GM18858 (cell line): ENCODE data around the gene PCDHGB4.
A peak's percentile ranks its signal among the peaks of the same experiment; 100 is the strongest.
"Not testable (repeated sequence)": the region's sequence is repeated elsewhere in the genome, so short reads cannot be mapped to it uniquely, and the experiment has no call there.

Source experiments
- ATAC-seq: cut with Tn5 transposase; IDR thresholded peaks from one replicate; pipeline ENCODE4 v1.9.1; 2021; ENCODE audit not compliant: unreplicated experiment

The PCDHGB4 gene

DNA sequence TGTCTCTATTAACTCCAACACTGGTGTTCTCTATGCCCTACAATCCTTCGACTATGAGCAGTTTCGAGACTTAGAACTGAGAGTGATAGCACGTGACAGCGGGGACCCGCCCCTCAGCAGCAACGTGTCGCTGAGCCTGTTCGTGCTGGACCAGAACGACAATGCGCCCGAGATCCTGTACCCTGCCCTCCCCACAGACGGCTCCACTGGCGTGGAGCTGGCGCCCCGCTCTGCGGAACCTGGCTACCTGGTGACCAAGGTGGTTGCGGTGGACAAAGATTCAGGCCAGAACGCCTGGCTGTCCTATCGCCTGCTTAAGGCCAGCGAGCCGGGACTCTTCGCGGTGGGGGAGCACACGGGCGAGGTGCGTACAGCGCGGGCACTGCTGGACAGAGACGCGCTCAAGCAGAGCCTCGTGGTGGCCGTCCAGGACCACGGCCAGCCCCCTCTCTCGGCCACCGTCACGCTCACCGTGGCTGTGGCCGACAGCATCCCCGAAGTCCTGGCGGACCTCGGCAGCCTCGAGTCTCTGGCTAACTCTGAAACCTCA lies 35.3 kb downstream of the PCDHGB4 start:
- ATAC-seq, result no peak

DNA sequence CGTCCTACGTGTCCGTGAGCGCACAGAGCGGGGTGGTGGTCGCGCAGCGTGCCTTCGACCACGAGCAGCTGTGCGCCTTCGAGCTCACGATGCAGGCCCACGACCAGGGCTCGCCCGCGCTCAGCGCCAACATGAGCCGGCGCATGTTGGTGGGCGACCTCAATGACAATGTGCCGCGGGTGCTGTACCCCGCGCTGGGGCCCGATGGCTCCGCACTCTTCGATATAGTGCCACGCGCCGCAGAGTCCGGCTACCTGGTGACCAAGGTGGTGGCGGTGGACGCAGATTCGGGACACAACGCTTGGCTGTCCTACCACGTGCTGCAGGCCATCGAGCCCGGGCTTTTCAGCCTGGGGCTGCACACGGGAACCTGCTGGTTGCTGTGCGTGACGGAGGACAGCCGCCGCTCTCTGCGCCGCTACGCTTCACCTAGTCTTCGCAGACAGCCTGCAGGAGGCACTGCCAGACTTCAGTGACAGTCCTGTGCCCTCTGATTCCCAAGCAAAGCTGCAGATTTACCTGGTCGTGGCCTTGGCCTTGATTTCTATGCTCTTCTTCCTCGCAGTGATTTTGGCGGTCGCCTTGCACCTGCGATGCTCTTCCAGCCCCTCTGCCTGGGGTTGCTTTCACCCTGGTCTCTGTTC lies 40.4 kb downstream of the PCDHGB4 start:
- no peak for ATAC-seq

DNA sequence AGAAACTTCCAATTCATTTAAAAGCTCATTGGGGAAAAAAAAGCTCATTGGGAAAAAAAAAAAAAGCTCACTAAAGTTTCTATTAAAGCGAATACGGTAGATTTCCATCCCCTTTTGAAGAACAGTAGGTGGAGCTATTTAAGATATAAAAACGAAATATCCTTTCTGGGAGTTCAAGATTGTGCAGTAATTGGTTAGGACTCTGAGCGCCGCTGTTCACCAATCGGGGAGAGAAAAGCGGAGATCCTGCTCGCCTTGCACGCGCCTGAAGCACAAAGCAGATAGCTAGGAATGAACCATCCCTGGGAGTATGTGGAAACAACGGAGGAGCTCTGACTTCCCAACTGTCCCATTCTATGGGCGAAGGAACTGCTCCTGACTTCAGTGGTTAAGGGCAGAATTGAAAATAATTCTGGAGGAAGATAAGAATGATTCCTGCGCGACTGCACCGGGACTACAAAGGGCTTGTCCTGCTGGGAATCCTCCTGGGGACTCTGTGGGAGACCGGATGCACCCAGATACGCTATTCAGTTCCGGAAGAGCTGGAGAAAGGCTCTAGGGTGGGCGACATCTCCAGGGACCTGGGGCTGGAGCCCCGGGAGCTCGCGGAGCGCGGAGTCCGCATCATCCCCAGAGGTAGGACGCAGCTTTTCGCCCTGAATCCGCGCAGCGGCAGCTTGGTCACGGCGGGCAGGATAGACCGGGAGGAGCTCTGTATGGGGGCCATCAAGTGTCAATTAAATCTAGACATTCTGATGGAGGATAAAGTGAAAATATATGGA lies 43.0 kb downstream of the PCDHGB4 start, which contains the start of gene PCDHGA12:
TSS of gene PCDHGA12 (plus strand) at position 176 of the 782 bp plus-strand sequence. CDS start at position 429, 253 bp downstream.
- ATAC-seq, result peak; percentile 72

DNA sequence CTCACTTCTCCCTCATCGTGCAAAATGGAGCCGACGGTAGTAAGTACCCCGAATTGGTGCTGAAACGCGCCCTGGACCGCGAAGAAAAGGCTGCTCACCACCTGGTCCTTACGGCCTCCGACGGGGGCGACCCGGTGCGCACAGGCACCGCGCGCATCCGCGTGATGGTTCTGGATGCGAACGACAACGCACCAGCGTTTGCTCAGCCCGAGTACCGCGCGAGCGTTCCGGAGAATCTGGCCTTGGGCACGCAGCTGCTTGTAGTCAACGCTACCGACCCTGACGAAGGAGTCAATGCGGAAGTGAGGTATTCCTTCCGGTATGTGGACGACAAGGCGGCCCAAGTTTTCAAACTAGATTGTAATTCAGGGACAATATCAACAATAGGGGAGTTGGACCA lies 43.8 kb downstream of the PCDHGB4 start:
- no peak for ATAC-seq

DNA sequence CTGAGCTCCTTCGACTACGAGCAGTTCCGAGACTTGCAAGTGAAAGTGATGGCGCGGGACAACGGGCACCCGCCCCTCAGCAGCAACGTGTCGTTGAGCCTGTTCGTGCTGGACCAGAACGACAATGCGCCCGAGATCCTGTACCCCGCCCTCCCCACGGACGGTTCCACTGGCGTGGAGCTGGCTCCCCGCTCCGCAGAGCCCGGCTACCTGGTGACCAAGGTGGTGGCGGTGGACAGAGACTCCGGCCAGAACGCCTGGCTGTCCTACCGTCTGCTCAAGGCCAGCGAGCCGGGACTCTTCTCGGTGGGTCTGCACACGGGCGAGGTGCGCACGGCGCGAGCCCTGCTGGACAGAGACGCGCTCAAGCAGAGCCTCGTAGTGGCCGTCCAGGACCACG lies 44.8 kb downstream of the PCDHGB4 start:
- not testable (repeated sequence) for ATAC-seq

DNA sequence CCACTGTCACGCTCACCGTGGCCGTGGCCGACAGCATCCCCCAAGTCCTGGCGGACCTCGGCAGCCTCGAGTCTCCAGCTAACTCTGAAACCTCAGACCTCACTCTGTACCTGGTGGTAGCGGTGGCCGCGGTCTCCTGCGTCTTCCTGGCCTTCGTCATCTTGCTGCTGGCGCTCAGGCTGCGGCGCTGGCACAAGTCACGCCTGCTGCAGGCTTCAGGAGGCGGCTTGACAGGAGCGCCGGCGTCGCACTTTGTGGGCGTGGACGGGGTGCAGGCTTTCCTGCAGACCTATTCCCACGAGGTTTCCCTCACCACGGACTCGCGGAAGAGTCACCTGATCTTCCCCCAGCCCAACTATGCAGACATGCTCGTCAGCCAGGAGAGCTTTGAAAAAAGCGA lies 45.2 kb downstream of the PCDHGB4 start:
- not testable (repeated sequence) for ATAC-seq

DNA sequence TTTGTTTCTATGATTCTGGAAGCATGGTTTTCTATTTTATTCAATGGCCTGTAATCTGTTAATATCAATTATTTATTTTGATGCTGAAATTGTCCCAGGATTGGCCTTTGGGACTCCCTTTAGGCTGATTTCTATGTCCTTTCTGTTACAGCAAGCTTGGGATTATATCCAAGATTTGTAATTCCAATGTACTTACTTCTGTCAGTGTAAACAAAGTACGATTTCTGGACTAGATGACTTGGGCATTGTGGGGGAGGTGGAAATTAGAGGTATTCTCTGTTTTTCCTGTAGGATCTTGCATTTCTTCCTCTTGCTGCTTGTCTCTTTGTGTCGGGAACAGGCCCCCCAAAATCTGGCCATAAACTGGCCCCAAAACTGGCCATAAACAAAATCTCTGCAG lies 46.5 kb downstream of the PCDHGB4 start:
- ATAC-seq, result no peak

DNA sequence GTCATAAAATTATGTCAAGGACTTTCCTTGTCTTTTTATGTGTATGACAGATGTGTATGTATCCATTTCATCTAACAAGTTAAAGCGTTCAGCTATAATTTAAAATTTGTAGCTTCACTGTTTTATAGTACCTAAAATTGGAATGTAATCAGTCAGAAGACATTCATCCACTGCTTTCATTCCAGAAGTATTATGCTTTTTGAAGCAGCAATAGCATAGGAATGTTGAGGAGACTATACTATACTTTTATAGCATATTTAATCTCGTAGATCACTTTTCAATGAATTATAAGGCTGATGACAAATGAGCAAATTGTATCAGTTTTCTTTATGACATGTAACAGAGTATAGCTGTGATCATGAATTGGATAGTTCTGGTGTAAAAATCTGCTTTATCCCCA lies 49.7 kb downstream of the PCDHGB4 start:
- no peak for ATAC-seq

DNA sequence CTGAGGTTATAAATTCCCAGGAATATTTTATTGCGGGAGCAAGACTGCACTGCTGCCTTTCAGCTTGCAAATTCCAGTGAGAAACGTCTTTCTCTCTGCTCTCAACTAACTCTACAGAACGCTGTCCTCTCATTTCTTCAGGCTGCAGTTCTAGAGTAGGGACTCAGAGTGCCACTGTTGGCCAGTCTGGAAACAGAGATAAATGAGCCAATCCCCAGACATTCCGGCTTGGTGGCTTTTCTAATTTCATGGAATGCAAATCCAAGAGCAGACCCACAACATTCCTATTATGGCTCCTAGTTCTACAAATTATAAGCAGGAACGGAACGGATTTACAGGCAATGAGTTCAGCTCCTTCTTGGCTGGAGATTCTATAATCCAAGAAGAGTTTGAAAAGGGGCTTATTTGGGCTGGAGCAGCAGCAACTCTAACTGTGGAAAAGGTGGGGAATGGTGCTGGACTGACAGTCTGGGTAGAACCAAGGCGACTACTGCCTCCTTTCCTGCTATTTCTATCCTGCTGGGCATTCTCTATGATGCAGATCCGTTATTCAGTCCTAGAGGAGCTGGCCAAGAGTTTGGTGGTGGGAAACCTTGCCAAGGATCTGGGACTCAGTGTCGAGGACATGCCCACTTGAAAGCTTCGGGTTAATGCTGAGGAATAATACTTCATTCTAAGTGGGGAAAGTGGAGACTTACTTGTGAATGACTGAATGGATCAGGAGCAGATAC lies 52.1 kb downstream of the PCDHGB4 start:
- no peak for ATAC-seq
